A549 (cell line): Measurements from ENCODE around the gene P3H2. TPM values are rescaled to one million over a fixed set of nuclear protein-coding genes. Genes with fewer than 3 reads are reported as not detected.

Experiments used
- ATAC-seq, 2 experiments: fragments of 200-7000 bp in 1 of 2; fragments of >200 bp in 1 of 2; cut with Nextera tagmentation in 1 of 2; cut with Tn5 transposase in 1 of 2; 3 replicates each; pipeline versions ENCODE4 v1.8.0 to v1.9.1; 2018 to 2020; ENCODE audit warnings: mild to moderate bottlenecking in 1 of 2, moderate library complexity in 1 of 2
- CTCF ChIA-PET: fragments of 300-600 bp; sonication (Branson Sonifier 250); formaldehyde crosslinking; extraction: SDS; loops from one replicate; lab custom pipeline; 2021; ENCODE audit warnings: antibody characterized with exemption, inconsistent platforms; lab: Yijun Ruan, JAX
- POLR2A ChIA-PET: fragments of 350-600 bp; formaldehyde crosslinking; extraction: SDS; loops from one replicate; lab custom pipeline; 2021; ENCODE audit warnings: antibody characterized with exemption, inconsistent platforms; lab: Yijun Ruan, JAX
- DNase-seq, 2 experiments: peaks; one replicate each; pipeline versions ENCODE4 v3.0.0 to v3.0.0-alpha.2; 2011 to 2016; ENCODE audit warnings: low read depth in 1 of 2, low spot score in 1 of 2
- FAIRE-seq: peaks from 2 replicates; lab custom pipeline; 2011; peaks lifted over from hg19 to GRCh38; lab: Jason Lieb, UNC
- H3K27ac ChIP-seq, 2 experiments: fragments of >200 bp; sonication (Bioruptor Twin); formaldehyde crosslinking; 3 replicates each; pipeline ENCODE4 v1.5.1; 2016 to 2017
- H3K4me1 ChIP-seq: fragments of >200 bp; sonication (Bioruptor Twin); formaldehyde crosslinking; 3 replicates; pipeline ENCODE4 v1.6.1; 2016
- H3K4me2 ChIP-seq: fragments of >200 bp; sonication (Bioruptor Twin); formaldehyde crosslinking; 3 replicates; pipeline ENCODE4 v1.6.1; 2016
- H3K4me3 ChIP-seq: fragments of >200 bp; sonication (Bioruptor Twin); formaldehyde crosslinking; 3 replicates; pipeline ENCODE4 v1.5.1; 2016
- H3K9me3 ChIP-seq: fragments of >200 bp; sonication (Bioruptor Twin); formaldehyde crosslinking; 3 replicates; pipeline ENCODE4 v1.6.1; 2016
- ATOH8 ChIP-seq: fragments of 250-450 bp; sonication (Bioruptor Pico); IDR thresholded peaks from 2 replicates; pipeline ENCODE4 v1.5.0; 2020; ENCODE audit warnings: low read depth, mild to moderate bottlenecking, moderate library complexity
- CBX2 ChIP-seq: fragments of 200-600 bp; sonication (generic); IDR thresholded peaks from 2 replicates; pipeline ENCODE4 v1.6.1; 2016; ENCODE audit warnings: low read depth, mild to moderate bottlenecking, borderline replicate concordance
- CBX8 ChIP-seq: fragments of 200-600 bp; sonication (generic); IDR thresholded peaks from 2 replicates; pipeline ENCODE4 v1.6.1; 2016
- CEBPB ChIP-seq, 2 experiments: fragments of >200 bp in 1 of 2; sonication (Bioruptor Twin) in 1 of 2; formaldehyde crosslinking in 1 of 2; IDR thresholded peaks; 2 replicates each; pipeline ENCODE4 v1.6.1; 2012 to 2016
- EHF ChIP-seq: fragments of 250-450 bp; sonication (Bioruptor Pico); IDR thresholded peaks from 2 replicates; pipeline ENCODE4 v1.5.0; 2020; ENCODE audit warnings: mild to moderate bottlenecking
- EHMT2 ChIP-seq: fragments of 200-600 bp; sonication (generic); IDR thresholded peaks from 2 replicates; pipeline ENCODE4 v1.6.1; 2016; ENCODE audit warnings: antibody characterized with exemption, low read depth, mild to moderate bottlenecking, moderate library complexity
- FOSB ChIP-seq: fragments of 250-450 bp; sonication (Bioruptor Pico); IDR thresholded peaks from 2 replicates; pipeline ENCODE4 v1.5.0; 2020; ENCODE audit warnings: mild to moderate bottlenecking, moderate library complexity
- FOSL2 ChIP-seq, 2 experiments: fragments of 450-650 bp in 1 of 2; fragments of >200 bp in 1 of 2; sonication (Bioruptor Twin) in 1 of 2; formaldehyde crosslinking; IDR thresholded peaks; 2 replicates each; pipeline versions ENCODE4 v1.5.0 to v1.6.1; 2016 to 2020; ENCODE audit warnings: mild to moderate bottlenecking in 1 of 2, moderate library complexity in 1 of 2
- GATA3 ChIP-seq: IDR thresholded peaks from 2 replicates; pipeline ENCODE4 v1.6.1; 2012; ENCODE audit warnings: borderline replicate concordance
- HDAC2 ChIP-seq: fragments of 200-600 bp; sonication (generic); IDR thresholded peaks from 2 replicates; pipeline ENCODE4 v1.6.1; 2016
- HMGXB4 ChIP-seq: fragments of 250-450 bp; sonication (Bioruptor Pico); IDR thresholded peaks from 2 replicates; pipeline ENCODE4 v1.5.0; 2021; ENCODE audit warnings: mild to moderate bottlenecking, moderate library complexity, borderline replicate concordance
- HOXA7 ChIP-seq: fragments of 250-450 bp; sonication (Bioruptor Pico); IDR thresholded peaks from 2 replicates; pipeline ENCODE4 v1.5.0; 2020; ENCODE audit warnings: mild to moderate bottlenecking, moderate library complexity
- HOXB5 ChIP-seq: fragments of 250-450 bp; sonication (Bioruptor Pico); IDR thresholded peaks from 2 replicates; pipeline ENCODE4 v1.5.0; 2020; ENCODE audit warnings: mild to moderate bottlenecking, moderate library complexity
- JUN ChIP-seq, 2 experiments: fragments of >200 bp; sonication (Bioruptor Twin); formaldehyde crosslinking; IDR thresholded peaks; 2 replicates in 1 of 2; 3 replicates in 1 of 2; pipeline ENCODE4 v1.6.1; 2016 to 2017
- KDM1A ChIP-seq: fragments of 200-600 bp; sonication (generic); IDR thresholded peaks from 2 replicates; pipeline ENCODE4 v1.6.1; 2016; ENCODE audit warnings: low read depth, mild to moderate bottlenecking
- KDM5A ChIP-seq: fragments of 200-600 bp; sonication (generic); IDR thresholded peaks from 2 replicates; pipeline ENCODE4 v1.6.1; 2016; ENCODE audit warnings: antibody characterized with exemption, mild to moderate bottlenecking
- MAZ ChIP-seq: fragments of 150-350 bp; IDR thresholded peaks from 2 replicates; pipeline ENCODE4 v1.6.1; 2014; ENCODE audit warnings: antibody characterized with exemption, low read depth, low read length, borderline replicate concordance
- MYC ChIP-seq: IDR thresholded peaks from 2 replicates; pipeline ENCODE4 v1.6.1; 2012; ENCODE audit warnings: mild to moderate bottlenecking, inconsistent platforms, low read length, improper control_type of control experiment, borderline replicate concordance
- NPAS2 ChIP-seq: fragments of 250-450 bp; sonication (Bioruptor Pico); IDR thresholded peaks from 2 replicates; pipeline ENCODE4 v1.8.0; 2022; ENCODE audit warnings: mild to moderate bottlenecking, moderate library complexity, borderline replicate concordance
- NR3C1 ChIP-seq: fragments of >200 bp; sonication (Bioruptor Twin); formaldehyde crosslinking; IDR thresholded peaks from 3 replicates; pipeline ENCODE4 v1.6.1; 2017
- POLR2A ChIP-seq: IDR thresholded peaks from 2 replicates; pipeline ENCODE4 v1.6.1; 2012; ENCODE audit warnings: mild to moderate bottlenecking, low read length
- POLR2AphosphoS2 ChIP-seq: conservative IDR thresholded peaks from 2 replicates; pipeline ENCODE4 v1.6.1; 2012; ENCODE audit warnings: low read length, improper control_type of control experiment, inconsistent platforms
- RARB ChIP-seq: fragments of 250-450 bp; sonication (Bioruptor Pico); IDR thresholded peaks from 2 replicates; pipeline ENCODE4 v1.8.0; 2021; ENCODE audit warnings: mild to moderate bottlenecking, moderate library complexity
- SMC3 ChIP-seq: fragments of >200 bp; sonication (Bioruptor Twin); formaldehyde crosslinking; IDR thresholded peaks from 3 replicates; pipeline ENCODE4 v1.6.1; 2018; ENCODE audit warnings: inconsistent platforms
- SREBF2 ChIP-seq: fragments of 450-650 bp; IDR thresholded peaks from 2 replicates; pipeline ENCODE4 v1.6.1; 2014; ENCODE audit warnings: mild to moderate bottlenecking, moderate library complexity
- TFCP2L1 ChIP-seq: fragments of 250-450 bp; sonication (Bioruptor Pico); IDR thresholded peaks from 2 replicates; pipeline ENCODE4 v1.5.0; 2021; ENCODE audit warnings: mild to moderate bottlenecking
- TP53 ChIP-seq: fragments of 250-450 bp; sonication (Bioruptor Pico); IDR thresholded peaks from 2 replicates; pipeline ENCODE4 v1.5.0; 2021; ENCODE audit warnings: mild to moderate bottlenecking, moderate library complexity
- ZSCAN20 ChIP-seq: fragments of 250-450 bp; sonication (Bioruptor Pico); IDR thresholded peaks from 2 replicates; pipeline ENCODE4 v1.8.0; 2022; ENCODE audit warnings: mild to moderate bottlenecking, moderate library complexity
- WGBS: methylation state at CpG from one replicate; pipeline ENCODE4 v1.1.6; 2017; ENCODE audit errors: missing lambda C conversion rate; 5-methylcytosine and 5-hydroxymethylcytosine counted together
- polyA plus RNA-seq, 4 experiments: library from polyadenylated mRNA; depleted of rRNA in 3 of 4; stranded (reverse); fragments of >200 nt; fragmentation: RNase III in 1 of 4; extraction: RNeasy Plus Mini Kit Qiagen cat#74134 plus additional on column Dnase treatment in 1 of 4; gene quantifications; 2 replicates in 3 of 4; 3 replicates in 1 of 4; pipeline ENCODE4 v1.2.3, GENCODE V29; 2011 to 2017
- TF ChIP-seq, protein P1 (sequence below): fragments of 150-350 bp; IDR thresholded peaks from 2 replicates; pipeline ENCODE4 v1.6.1; 2014; ENCODE audit warnings: low read depth, mild to moderate bottlenecking, low read length
- TF ChIP-seq, protein P2 (sequence below): IDR thresholded peaks from 2 replicates; pipeline ENCODE4 v1.6.1; 2012
- TF ChIP-seq, protein P3 (sequence below): fragments of >200 bp; sonication (Bioruptor Twin); formaldehyde crosslinking; IDR thresholded peaks from 2 replicates; pipeline ENCODE4 v1.6.1; 2016
- TF ChIP-seq, protein P4 (sequence below): IDR thresholded peaks from 2 replicates; pipeline ENCODE4 v1.6.1; 2012
- TF ChIP-seq, protein P5 (sequence below): fragments of 450-650 bp; IDR thresholded peaks from 2 replicates; pipeline ENCODE4 v1.6.1; 2014; ENCODE audit warnings: antibody characterized with exemption

P3H2 gene
- polyA plus RNA-seq, 2 of the 4 experiments (the other 2 are of a cell fraction) = 56.6 to 72.5 TPM

DNA sequence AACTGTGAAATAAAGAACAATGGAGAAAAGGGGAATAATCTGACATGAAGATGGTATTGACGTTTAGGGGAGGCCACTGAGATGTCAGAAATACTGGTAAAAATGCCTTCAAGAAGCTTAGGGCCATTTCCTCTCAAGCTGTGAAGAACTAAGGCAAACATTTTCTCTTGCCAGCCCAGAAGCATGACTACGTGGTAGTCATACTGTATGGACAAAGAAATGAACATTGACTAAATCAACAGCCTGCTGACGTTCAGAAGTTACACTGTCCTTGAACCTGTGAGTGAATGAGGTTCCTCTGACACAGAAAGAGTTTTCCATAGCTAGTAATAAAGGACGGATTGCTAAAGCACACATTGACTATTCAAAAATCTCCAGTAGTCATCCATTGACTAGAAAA is 121.0 kb downstream of the P3H2 start (continued):
- TF ChIP-seq RARB = peak; percentile 86
- TF ChIP-seq ATOH8 (CRISPR knock-in tag) = no peak
- no peak for TF ChIP-seq EHMT2
- no peak for TF ChIP-seq POLR2A
- TF ChIP-seq ZSCAN20 = no peak
- TF ChIP-seq HOXB5 (CRISPR knock-in tag) = no peak
- TF ChIP-seq SREBF2 = no peak
- no peak for TF ChIP-seq EHF (CRISPR knock-in tag)
- no peak for TF ChIP-seq HDAC2
- TF ChIP-seq POLR2AphosphoS2 = no peak
- TF ChIP-seq FOSL2 (IDR thresholded peaks at IDR 0.05) = no peak
- peak; percentile 80 for TF ChIP-seq FOSL2 (CRISPR knock-in tag; IDR thresholded peaks at IDR 0.05)
- TF ChIP-seq MAZ = no peak
- no peak for TF ChIP-seq FOSB (CRISPR knock-in tag)
- TF ChIP-seq, protein P1, sequence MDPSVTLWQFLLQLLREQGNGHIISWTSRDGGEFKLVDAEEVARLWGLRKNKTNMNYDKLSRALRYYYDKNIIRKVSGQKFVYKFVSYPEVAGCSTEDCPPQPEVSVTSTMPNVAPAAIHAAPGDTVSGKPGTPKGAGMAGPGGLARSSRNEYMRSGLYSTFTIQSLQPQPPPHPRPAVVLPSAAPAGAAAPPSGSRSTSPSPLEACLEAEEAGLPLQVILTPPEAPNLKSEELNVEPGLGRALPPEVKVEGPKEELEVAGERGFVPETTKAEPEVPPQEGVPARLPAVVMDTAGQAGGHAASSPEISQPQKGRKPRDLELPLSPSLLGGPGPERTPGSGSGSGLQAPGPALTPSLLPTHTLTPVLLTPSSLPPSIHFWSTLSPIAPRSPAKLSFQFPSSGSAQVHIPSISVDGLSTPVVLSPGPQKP = no peak
- TF ChIP-seq NPAS2 = no peak
- no peak for TF ChIP-seq NR3C1
- TF ChIP-seq, protein P2, sequence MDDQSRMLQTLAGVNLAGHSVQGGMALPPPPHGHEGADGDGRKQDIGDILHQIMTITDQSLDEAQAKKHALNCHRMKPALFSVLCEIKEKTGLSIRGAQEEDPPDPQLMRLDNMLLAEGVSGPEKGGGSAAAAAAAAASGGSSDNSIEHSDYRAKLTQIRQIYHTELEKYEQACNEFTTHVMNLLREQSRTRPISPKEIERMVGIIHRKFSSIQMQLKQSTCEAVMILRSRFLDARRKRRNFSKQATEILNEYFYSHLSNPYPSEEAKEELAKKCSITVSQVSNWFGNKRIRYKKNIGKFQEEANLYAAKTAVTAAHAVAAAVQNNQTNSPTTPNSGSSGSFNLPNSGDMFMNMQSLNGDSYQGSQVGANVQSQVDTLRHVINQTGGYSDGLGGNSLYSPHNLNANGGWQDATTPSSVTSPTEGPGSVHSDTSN = no peak
- no peak for TF ChIP-seq JUN (IDR thresholded peaks at IDR 0.05)
- no peak for TF ChIP-seq CBX2
- TF ChIP-seq KDM5A = no peak
- TF ChIP-seq CEBPB (IDR thresholded peaks at IDR 0.05) = peak in 1 of 2 experiments; percentile 37; a peak in 1 of 4 replicates
- TF ChIP-seq TP53 = no peak

DNA sequence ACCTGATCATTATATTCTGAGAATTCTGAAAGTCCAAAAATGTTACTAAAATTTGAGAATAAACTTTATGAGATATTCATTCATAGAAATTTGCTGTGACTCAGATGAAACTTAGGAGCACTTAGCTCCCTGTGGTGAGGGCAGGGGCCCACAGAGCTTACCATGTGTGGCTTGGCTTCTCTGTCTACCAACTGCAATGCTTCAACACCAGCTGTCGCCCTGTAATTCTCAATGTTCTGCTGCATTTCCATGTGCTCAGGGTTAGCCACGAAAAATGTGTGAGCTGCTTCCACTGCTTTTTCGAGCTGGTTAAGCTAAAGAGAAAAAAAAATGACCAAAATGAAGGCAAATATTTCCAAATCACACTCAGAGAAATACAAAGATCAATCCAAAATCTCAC is 125.6 kb downstream of the P3H2 start:
- Histone ChIP-seq H3K27ac (peak overlapping the region in 1 of 2 experiments; percentile 66; a peak in 1 of 6 replicates), H3K4me2 (0 out of 3 replicates have a peak overlapping the region, but pooled peaks have one; percentile 10), H3K4me3 (no peak overlapping the region), H3K4me1 (peaks cover 14% of the 10 kb centered on the region), H3K9me3 (no peaks in the 10 kb centered on the region)
- no peak for FAIRE-seq
- CTCF ChIA-PET = no interaction called here
- WGBS = 80% methylated on average over 3 of the region's 3 CpGs
- TF ChIP-seq HOXA7 (CRISPR knock-in tag) (no peak), EHMT2 (no peak), GATA3 (no peak), JUN (IDR thresholded peaks at IDR 0.05) (no peak), CBX8 (no peak), ATOH8 (CRISPR knock-in tag) (no peak), ZSCAN20 (no peak), SMC3 (no peak), KDM1A (no peak), POLR2AphosphoS2 (no peak), HMGXB4 (CRISPR knock-in tag) (no peak), RARB (no peak), TFCP2L1 (CRISPR knock-in tag) (no peak), MYC (no peak), CBX2 (no peak)
- TF ChIP-seq, protein P3, sequence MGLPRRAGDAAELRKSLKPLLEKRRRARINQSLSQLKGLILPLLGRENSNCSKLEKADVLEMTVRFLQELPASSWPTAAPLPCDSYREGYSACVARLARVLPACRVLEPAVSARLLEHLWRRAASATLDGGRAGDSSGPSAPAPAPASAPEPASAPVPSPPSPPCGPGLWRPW = no peak
- TF ChIP-seq, protein P4, sequence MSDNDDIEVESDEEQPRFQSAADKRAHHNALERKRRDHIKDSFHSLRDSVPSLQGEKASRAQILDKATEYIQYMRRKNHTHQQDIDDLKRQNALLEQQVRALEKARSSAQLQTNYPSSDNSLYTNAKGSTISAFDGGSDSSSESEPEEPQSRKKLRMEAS = no peak
- TF ChIP-seq, protein P5, sequence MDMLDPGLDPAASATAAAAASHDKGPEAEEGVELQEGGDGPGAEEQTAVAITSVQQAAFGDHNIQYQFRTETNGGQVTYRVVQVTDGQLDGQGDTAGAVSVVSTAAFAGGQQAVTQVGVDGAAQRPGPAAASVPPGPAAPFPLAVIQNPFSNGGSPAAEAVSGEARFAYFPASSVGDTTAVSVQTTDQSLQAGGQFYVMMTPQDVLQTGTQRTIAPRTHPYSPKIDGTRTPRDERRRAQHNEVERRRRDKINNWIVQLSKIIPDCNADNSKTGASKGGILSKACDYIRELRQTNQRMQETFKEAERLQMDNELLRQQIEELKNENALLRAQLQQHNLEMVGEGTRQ = no peak
- no peak for ATAC-seq
- no peak for DNase-seq
- POLR2A ChIA-PET = interaction anchor here (0.8 kb wide), 1 partner anchor 10 kb away, joined by 3 read pairs; no protein-coding TSS in a partner anchor
